Liver (tissue), 9 donors: Measurements from ENCODE around the gene HACD2. TPM values are rescaled to one million over a fixed set of nuclear protein-coding genes. Genes with fewer than 3 reads are reported as not detected.

ENCODE experiments used
- DNase-seq: peaks from one replicate; pipeline ENCODE4 v3.0.0-alpha.2; 2017; ENCODE audit warnings: low spot score
- H3K27ac ChIP-seq, 2 donors: one replicate each; pipeline ENCODE4 v1.7.0; 2013; ENCODE audit warnings: inconsistent platforms in 2 of 2, low read length in 2 of 2, control low read depth in 1 of 2, low read depth in 1 of 2, mild to moderate bottlenecking in 1 of 2
- H3K27me3 ChIP-seq, 4 donors: one replicate each; pipeline versions ENCODE4 v1.6.1 to v1.7.0; 2013; ENCODE audit warnings: low read length in 3 of 4, inconsistent platforms in 1 of 4, mild to moderate bottlenecking in 1 of 4, moderate library complexity in 1 of 4; ENCODE audit not compliant: control insufficient read depth in 4 of 4, insufficient read depth in 4 of 4
- H3K36me3 ChIP-seq, 4 donors: one replicate each; pipeline versions ENCODE4 v1.6.1 to v1.7.0; 2013; ENCODE audit warnings: low read length in 3 of 4, mild to moderate bottlenecking in 3 of 4, low read depth in 1 of 4, moderate library complexity in 1 of 4; ENCODE audit not compliant: control insufficient read depth in 4 of 4, insufficient read depth in 3 of 4
- H3K4me1 ChIP-seq, 4 donors: one replicate each; pipeline versions ENCODE4 v1.6.1 to v1.7.0; 2013; ENCODE audit warnings: low read length in 3 of 4, mild to moderate bottlenecking in 3 of 4, moderate library complexity in 1 of 4; ENCODE audit not compliant: control insufficient read depth in 4 of 4, insufficient read depth in 4 of 4
- H3K4me3 ChIP-seq, 3 donors: one replicate each; pipeline versions ENCODE4 v1.6.1 to v1.7.0; 2013; ENCODE audit warnings: low read length in 3 of 3, control low read depth in 1 of 3, low read depth in 1 of 3, mild to moderate bottlenecking in 1 of 3
- H3K9ac ChIP-seq, 2 donors: one replicate each; pipeline ENCODE4 v1.7.0; 2013; ENCODE audit warnings: low read length in 2 of 2, mild to moderate bottlenecking in 2 of 2, moderate library complexity in 2 of 2, control low read depth in 1 of 2, low read depth in 1 of 2
- H3K9me3 ChIP-seq, 4 donors: one replicate each; pipeline versions ENCODE4 v1.6.1 to v1.7.0; 2013; ENCODE audit warnings: low read length in 3 of 4; ENCODE audit not compliant: control insufficient read depth in 4 of 4
- ATF3 ChIP-seq: IDR thresholded peaks from 2 replicates; pipeline ENCODE4 v1.6.1; 2016; ENCODE audit warnings: antibody characterized with exemption
- EGR1 ChIP-seq, 2 donors: IDR thresholded peaks; 2 replicates each; pipeline ENCODE4 v1.6.1; 2016 to 2018; ENCODE audit warnings: antibody characterized with exemption in 2 of 2, low read depth in 2 of 2
- FOXA1 ChIP-seq: IDR thresholded peaks from 2 replicates; pipeline ENCODE4 v1.6.1; 2016; ENCODE audit warnings: antibody characterized with exemption
- FOXA2 ChIP-seq: IDR thresholded peaks from 2 replicates; pipeline ENCODE4 v1.6.1; 2016; ENCODE audit warnings: antibody characterized with exemption
- GABPA ChIP-seq, 2 donors: IDR thresholded peaks in 1 of 2; conservative IDR thresholded peaks in 1 of 2; 2 replicates each; pipeline ENCODE4 v1.6.1; 2016; ENCODE audit warnings: antibody characterized with exemption in 2 of 2, mild to moderate bottlenecking in 1 of 2, moderate library complexity in 1 of 2
- HNF4A ChIP-seq, 2 donors: conservative IDR thresholded peaks; 2 replicates each; pipeline ENCODE4 v1.6.1; 2016; ENCODE audit warnings: antibody characterized with exemption in 2 of 2, mild to moderate bottlenecking in 2 of 2
- HNF4G ChIP-seq: IDR thresholded peaks from 2 replicates; pipeline ENCODE4 v1.6.1; 2016; ENCODE audit warnings: antibody characterized with exemption
- JUND ChIP-seq, 2 donors: IDR thresholded peaks; 2 replicates each; pipeline ENCODE4 v1.6.1; 2016; ENCODE audit warnings: antibody characterized with exemption in 2 of 2
- NR2F2 ChIP-seq: IDR thresholded peaks from 2 replicates; pipeline ENCODE4 v1.6.1; 2016; ENCODE audit warnings: antibody characterized with exemption
- RAD21 ChIP-seq, 2 donors: IDR thresholded peaks; 2 replicates each; pipeline ENCODE4 v1.6.1; 2016; ENCODE audit warnings: antibody characterized with exemption in 2 of 2, mild to moderate bottlenecking in 2 of 2
- REST ChIP-seq: IDR thresholded peaks from 2 replicates; pipeline ENCODE4 v1.6.1; 2016; ENCODE audit warnings: antibody characterized with exemption, mild to moderate bottlenecking
- RXRA ChIP-seq, 2 donors: IDR thresholded peaks; 2 replicates each; pipeline ENCODE4 v1.6.1; 2017 to 2018; ENCODE audit warnings: antibody characterized with exemption in 2 of 2, mild to moderate bottlenecking in 1 of 2
- SP1 ChIP-seq: IDR thresholded peaks from 2 replicates; pipeline ENCODE4 v1.6.1; 2018; ENCODE audit warnings: antibody characterized with exemption, mild to moderate bottlenecking
- TAF1 ChIP-seq: conservative IDR thresholded peaks from 2 replicates; pipeline ENCODE4 v1.6.1; 2016; ENCODE audit warnings: antibody characterized with exemption, mild to moderate bottlenecking
- YY1 ChIP-seq: IDR thresholded peaks from 2 replicates; pipeline ENCODE4 v1.6.1; 2016; ENCODE audit warnings: antibody characterized with exemption, mild to moderate bottlenecking
- ZBTB33 ChIP-seq: IDR thresholded peaks from 2 replicates; pipeline ENCODE4 v1.6.1; 2016; ENCODE audit warnings: antibody characterized with exemption
- WGBS: extraction: QIAGEN DNeasy Blood & Tissue Kit; methylation state at CpG from one replicate; pipeline ENCODE4 v1.1.7; 2013; 5-methylcytosine and 5-hydroxymethylcytosine counted together
- polyA plus RNA-seq, 2 donors: library from polyadenylated mRNA; stranded (reverse) in 1 of 2; unstranded in 1 of 2; fragments of 200-250 nt in 1 of 2; fragments of >200 nt in 1 of 2; fragmentation: Nextera tagmentation in 1 of 2; extraction: Ambion mirVana in 1 of 2; gene quantifications; one replicate each; pipeline versions ENCODE4 v1.2.1 to v1.2.3, GENCODE V29; 2013 to 2015
- total RNA-seq, 2 donors: library from RNA; depleted of rRNA; stranded (reverse); fragments of >200 nt; gene quantifications; one replicate each; pipeline ENCODE4 v1.2.3, GENCODE V29; 2014
- TF ChIP-seq, protein P1 (sequence below): fragments of 150-350 bp; IDR thresholded peaks from 2 replicates; pipeline ENCODE4 v1.5.1; 2017; ENCODE audit warnings: improper control_type of control experiment, low read depth, low read length; ENCODE audit not compliant: missing input control
- TF ChIP-seq, protein P2 (sequence below): IDR thresholded peaks from 2 replicates; pipeline ENCODE4 v1.6.1; 2016; ENCODE audit warnings: antibody characterized with exemption
- donor health status: healthy.
- donor health status: healthy.
- donor health status: healthy.
- donor health status: healthy.
- donor health status: healthy.

The HACD2 gene
- total and polyA plus RNA-seq, 4 donors: 14.8 to 45.2 (median 25.2) TPM

GRCh38 chr3:123467046-123467445 is 117.8 kb downstream of the HACD2 start:
- H3K4me1 ChIP-seq: peaks cover 0 to 3% (median 1%) of the 10 kb centered on the region in 4 donors
- no peak for DNase-seq
- H3K4me3 ChIP-seq: no peak overlapping the region
- no peaks in the 10 kb centered on the region for H3K27me3 ChIP-seq
- no peak overlapping the region for H3K9ac ChIP-seq
- H3K36me3 ChIP-seq: no peaks in the 10 kb centered on the region
- WGBS: 33% methylated on average over 5 of the region's 5 CpGs
- H3K27ac ChIP-seq: no peak overlapping the region
- TF ChIP-seq ATF3 (no peak), RAD21 (IDR thresholded peaks at IDR 0.05) (no peak), SP1 (no peak), REST (no peak), EGR1 (IDR thresholded peaks at IDR 0.05; ENCODE audit: low read depth in 2 of 2) (no peak), HNF4A (conservative IDR thresholded peaks at IDR 0.05) (no peak), TAF1 (no peak), FOXA2 (no peak), GABPA (IDR thresholded peaks at IDR 0.05 in 1 of 2, conservative IDR thresholded peaks at IDR 0.05 in 1 of 2) (no peak), FOXA1 (no peak), YY1 (no peak), JUND (IDR thresholded peaks at IDR 0.05) (no peak), ZBTB33 (no peak), NR2F2 (no peak), RXRA (IDR thresholded peaks at IDR 0.05) (no peak), HNF4G (no peak)
- TF ChIP-seq, protein P1, sequence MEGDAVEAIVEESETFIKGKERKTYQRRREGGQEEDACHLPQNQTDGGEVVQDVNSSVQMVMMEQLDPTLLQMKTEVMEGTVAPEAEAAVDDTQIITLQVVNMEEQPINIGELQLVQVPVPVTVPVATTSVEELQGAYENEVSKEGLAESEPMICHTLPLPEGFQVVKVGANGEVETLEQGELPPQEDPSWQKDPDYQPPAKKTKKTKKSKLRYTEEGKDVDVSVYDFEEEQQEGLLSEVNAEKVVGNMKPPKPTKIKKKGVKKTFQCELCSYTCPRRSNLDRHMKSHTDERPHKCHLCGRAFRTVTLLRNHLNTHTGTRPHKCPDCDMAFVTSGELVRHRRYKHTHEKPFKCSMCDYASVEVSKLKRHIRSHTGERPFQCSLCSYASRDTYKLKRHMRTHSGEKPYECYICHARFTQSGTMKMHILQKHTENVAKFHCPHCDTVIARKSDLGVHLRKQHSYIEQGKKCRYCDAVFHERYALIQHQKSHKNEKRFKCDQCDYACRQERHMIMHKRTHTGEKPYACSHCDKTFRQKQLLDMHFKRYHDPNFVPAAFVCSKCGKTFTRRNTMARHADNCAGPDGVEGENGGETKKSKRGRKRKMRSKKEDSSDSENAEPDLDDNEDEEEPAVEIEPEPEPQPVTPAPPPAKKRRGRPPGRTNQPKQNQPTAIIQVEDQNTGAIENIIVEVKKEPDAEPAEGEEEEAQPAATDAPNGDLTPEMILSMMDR: no peak
- TF ChIP-seq, protein P2, sequence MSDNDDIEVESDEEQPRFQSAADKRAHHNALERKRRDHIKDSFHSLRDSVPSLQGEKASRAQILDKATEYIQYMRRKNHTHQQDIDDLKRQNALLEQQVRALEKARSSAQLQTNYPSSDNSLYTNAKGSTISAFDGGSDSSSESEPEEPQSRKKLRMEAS: no peak
- no peaks in the 10 kb centered on the region for H3K9me3 ChIP-seq
